Neural cell (in vitro differentiated cells): ENCODE results near the gene COPS7B.

Source experiments
- EP300 ChIP-seq: fragments of 450-650 bp; conservative IDR thresholded peaks from 2 replicates; pipeline ENCODE4 v1.6.1; 2014; ENCODE audit warnings: antibody characterized with exemption, mild to moderate bottlenecking, moderate library complexity; ENCODE audit not compliant: poor library complexity, severe bottlenecking
- MXI1 ChIP-seq: fragments of 450-650 bp; conservative IDR thresholded peaks from 2 replicates; pipeline ENCODE4 v1.6.1; 2014; ENCODE audit warnings: antibody characterized with exemption, mild to moderate bottlenecking; ENCODE audit not compliant: poor library complexity, severe bottlenecking
- REST ChIP-seq: IDR thresholded peaks from 2 replicates; pipeline ENCODE4 v1.6.1; 2012; ENCODE audit warnings: borderline replicate concordance
- TAF1 ChIP-seq: IDR thresholded peaks from 2 replicates; pipeline ENCODE4 v1.6.1; 2012; ENCODE audit warnings: low read depth
- TF ChIP-seq, protein P1 (sequence below): fragments of 450-650 bp; IDR thresholded peaks from 2 replicates; pipeline ENCODE4 v1.5.1; 2014; ENCODE audit warnings: antibody characterized with exemption, mild to moderate bottlenecking, moderate library complexity; ENCODE audit not compliant: poor library complexity, severe bottlenecking

GRCh38 chr2:231819447-231820042 lies 33.3 kb downstream of the COPS7B start:
- TF ChIP-seq, protein P1, sequence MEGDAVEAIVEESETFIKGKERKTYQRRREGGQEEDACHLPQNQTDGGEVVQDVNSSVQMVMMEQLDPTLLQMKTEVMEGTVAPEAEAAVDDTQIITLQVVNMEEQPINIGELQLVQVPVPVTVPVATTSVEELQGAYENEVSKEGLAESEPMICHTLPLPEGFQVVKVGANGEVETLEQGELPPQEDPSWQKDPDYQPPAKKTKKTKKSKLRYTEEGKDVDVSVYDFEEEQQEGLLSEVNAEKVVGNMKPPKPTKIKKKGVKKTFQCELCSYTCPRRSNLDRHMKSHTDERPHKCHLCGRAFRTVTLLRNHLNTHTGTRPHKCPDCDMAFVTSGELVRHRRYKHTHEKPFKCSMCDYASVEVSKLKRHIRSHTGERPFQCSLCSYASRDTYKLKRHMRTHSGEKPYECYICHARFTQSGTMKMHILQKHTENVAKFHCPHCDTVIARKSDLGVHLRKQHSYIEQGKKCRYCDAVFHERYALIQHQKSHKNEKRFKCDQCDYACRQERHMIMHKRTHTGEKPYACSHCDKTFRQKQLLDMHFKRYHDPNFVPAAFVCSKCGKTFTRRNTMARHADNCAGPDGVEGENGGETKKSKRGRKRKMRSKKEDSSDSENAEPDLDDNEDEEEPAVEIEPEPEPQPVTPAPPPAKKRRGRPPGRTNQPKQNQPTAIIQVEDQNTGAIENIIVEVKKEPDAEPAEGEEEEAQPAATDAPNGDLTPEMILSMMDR, result no peak
- TF ChIP-seq MXI1 (no peak), EP300 (no peak), REST (no peak), TAF1 (no peak)
